GM23248 (cell line): ENCODE results near the gene ZBTB7C. TPM values are rescaled to one million over a fixed set of nuclear protein-coding genes. Genes with fewer than 3 reads are reported as not detected.

Experiments used
- DNase-seq: peaks from one replicate; pipeline ENCODE4 v3.0.0-alpha.2; 2015
- H2AFZ ChIP-seq: fragments of 200-600 bp; sonication (generic); 2 replicates; pipeline ENCODE4 v1.6.1; 2016; ENCODE audit warnings: antibody characterized with exemption
- H3F3A ChIP-seq: fragments of 200-600 bp; sonication (generic); 2 replicates; pipeline ENCODE4 v1.6.1; 2016; ENCODE audit warnings: mild to moderate bottlenecking, antibody characterized with exemption, mixed run types; ENCODE audit not compliant: insufficient read depth
- H3K27ac ChIP-seq: fragments of 200-600 bp; sonication (generic); 2 replicates; pipeline ENCODE4 v1.5.1; 2016; ENCODE audit warnings: mild to moderate bottlenecking
- H3K27me3 ChIP-seq: fragments of 200-600 bp; sonication (generic); replicated peaks from 2 replicates; pipeline ENCODE4 v1.6.1; 2016; ENCODE audit warnings: mild to moderate bottlenecking; ENCODE audit not compliant: insufficient read depth
- H3K36me3 ChIP-seq: fragments of 200-600 bp; sonication (generic); 2 replicates; pipeline ENCODE4 v1.6.1; 2016; ENCODE audit warnings: low read depth, mild to moderate bottlenecking
- H3K4me1 ChIP-seq: fragments of 200-600 bp; sonication (generic); 2 replicates; pipeline ENCODE4 v1.6.1; 2016; ENCODE audit warnings: mild to moderate bottlenecking; ENCODE audit not compliant: insufficient read depth
- H3K4me2 ChIP-seq: fragments of 200-600 bp; sonication (generic); one replicate; pipeline ENCODE4 v1.6.1; 2016; ENCODE audit warnings: mild to moderate bottlenecking; ENCODE audit not compliant: unreplicated experiment
- H3K4me3 ChIP-seq: fragments of 200-600 bp; sonication (generic); 2 replicates; pipeline ENCODE4 v1.5.1; 2016; ENCODE audit warnings: mild to moderate bottlenecking
- H3K79me2 ChIP-seq: fragments of 200-600 bp; sonication (generic); 2 replicates; pipeline ENCODE4 v1.6.1; 2016; ENCODE audit warnings: mild to moderate bottlenecking; ENCODE audit not compliant: insufficient read depth
- H3K9ac ChIP-seq: fragments of 200-600 bp; sonication (generic); 2 replicates; pipeline ENCODE4 v1.6.1; 2016; ENCODE audit warnings: mild to moderate bottlenecking
- H3K9me2 ChIP-seq: fragments of 200-600 bp; sonication (generic); 2 replicates; pipeline ENCODE4 v1.6.1; 2016; ENCODE audit warnings: mixed run types, mild to moderate bottlenecking, moderate library complexity; ENCODE audit not compliant: insufficient read depth
- H3K9me3 ChIP-seq: fragments of 200-600 bp; sonication (generic); one replicate; pipeline ENCODE4 v1.6.1; 2017; ENCODE audit warnings: low read depth
- H4K20me1 ChIP-seq: fragments of 200-600 bp; sonication (generic); 2 replicates; pipeline ENCODE4 v1.6.0; 2016; ENCODE audit not compliant: insufficient read depth
- EZH2 ChIP-seq: fragments of 200-600 bp; sonication (generic); IDR thresholded peaks from 2 replicates; pipeline ENCODE4 v1.6.1; 2018; ENCODE audit warnings: antibody characterized with exemption, mild to moderate bottlenecking; ENCODE audit not compliant: insufficient read depth, poor library complexity, severe bottlenecking
- EZH2phosphoT487 ChIP-seq: fragments of 200-600 bp; sonication (generic); IDR thresholded peaks from 2 replicates; pipeline ENCODE4 v1.6.1; 2018; ENCODE audit warnings: antibody characterized with exemption, moderate library complexity, mild to moderate bottlenecking, low read depth; ENCODE audit not compliant: insufficient read depth
- WGBS, 2 experiments: methylation state at CpG; one replicate each; pipeline ENCODE4 v1.1.6; 2015 to 2017; ENCODE audit warnings: low lambda C conversion rate in 2 of 2, low coverage in 1 of 2; ENCODE audit errors: missing lambda C conversion rate in 2 of 2; 5-methylcytosine and 5-hydroxymethylcytosine counted together
- in situ Hi-C: fragments of 300-500 bp; cut with MboI; formaldehyde crosslinking; loops from 2 replicates; pipeline ENCODE4 v1.15.0; 2020
- polyA plus RNA-seq: library from polyadenylated mRNA; unstranded; fragments of >200 nt; fragmentation: Nextera tagmentation; extraction: Ambion mirVana; gene quantifications from 2 replicates; pipeline ENCODE4 v1.2.1, GENCODE V29; 2016
- total RNA-seq: library from RNA; depleted of rRNA; stranded (reverse); fragments of >200 nt; shearing (Covaris generic); gene quantifications from 2 replicates; pipeline ENCODE4 v1.2.3, GENCODE V29; 2014

Gene ZBTB7C
- total and polyA plus RNA-seq, 2 experiments from 2014 or later: not detected

DNA sequence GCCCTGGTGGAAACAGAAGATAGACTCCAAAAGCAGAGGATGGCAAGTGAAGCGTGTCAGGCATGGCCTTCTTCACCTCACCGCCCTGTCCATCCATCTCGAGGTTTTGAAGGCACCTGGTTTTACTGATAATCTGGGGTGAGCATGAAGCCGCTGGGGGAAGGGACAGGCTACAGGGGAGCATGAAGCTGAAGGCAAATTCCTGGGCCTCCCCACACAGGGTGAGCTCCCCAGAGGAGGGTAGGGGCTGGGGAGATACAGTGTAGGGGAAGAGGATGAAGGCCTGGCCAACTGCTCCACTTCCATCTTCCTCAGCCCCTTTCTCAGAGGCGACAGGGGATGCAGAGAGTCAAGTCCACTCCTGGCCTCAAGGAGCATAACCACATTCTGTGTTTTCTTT is 250.5 kb downstream of the ZBTB7C start:
- Histone ChIP-seq H3K4me1 (peaks cover 7% of the 10 kb centered on the region), H3K9me2 (no peaks in the 10 kb centered on the region), H2AFZ (no peak overlapping the region), H3K36me3 (no peaks in the 10 kb centered on the region), H3K9me3 (no peaks in the 10 kb centered on the region), H4K20me1 (no peaks in the 10 kb centered on the region), H3K27ac (no peak overlapping the region), H3K4me2 (no peak overlapping the region), H3K9ac (no peak overlapping the region), H3K79me2 (no peaks in the 10 kb centered on the region), H3K27me3 (no peaks in the 10 kb centered on the region), H3K4me3 (no peak overlapping the region), H3F3A (peaks cover 6% of the 10 kb centered on the region)
- no peak for DNase-seq
- TF ChIP-seq EZH2phosphoT487 (no peak), EZH2 (no peak)
- WGBS, 2 experiments: 64 to 74% methylated on average over 5 of the region's 5 CpGs
- in situ Hi-C loops: no loop called here

- Histone ChIP-seq H3K27ac (no peak overlapping the region), H3K9me2 (no peaks in the 10 kb centered on the region), H2AFZ (no peak overlapping the region), H4K20me1 (no peaks in the 10 kb centered on the region), H3K27me3 (no peaks in the 10 kb centered on the region), H3K4me1 (peaks cover 15% of the 10 kb centered on the region), H3K4me2 (no peak overlapping the region), H3K9ac (no peak overlapping the region), H3K9me3 (no peaks in the 10 kb centered on the region), H3K36me3 (no peaks in the 10 kb centered on the region), H3K79me2 (no peaks in the 10 kb centered on the region), H3K4me3 (no peak overlapping the region), H3F3A (peaks cover 12% of the 10 kb centered on the region)
- 67 to 71% methylated on average over 4 of the region's 4 CpGs for WGBS, 2 experiments
- in situ Hi-C loops: no loop called here
- no peak for DNase-seq
- TF ChIP-seq EZH2: no peak
- no peak for TF ChIP-seq EZH2phosphoT487
These were observed 251.2 kb downstream of the ZBTB7C start for GRCh38 chr18:48157956-48158355.

DNA sequence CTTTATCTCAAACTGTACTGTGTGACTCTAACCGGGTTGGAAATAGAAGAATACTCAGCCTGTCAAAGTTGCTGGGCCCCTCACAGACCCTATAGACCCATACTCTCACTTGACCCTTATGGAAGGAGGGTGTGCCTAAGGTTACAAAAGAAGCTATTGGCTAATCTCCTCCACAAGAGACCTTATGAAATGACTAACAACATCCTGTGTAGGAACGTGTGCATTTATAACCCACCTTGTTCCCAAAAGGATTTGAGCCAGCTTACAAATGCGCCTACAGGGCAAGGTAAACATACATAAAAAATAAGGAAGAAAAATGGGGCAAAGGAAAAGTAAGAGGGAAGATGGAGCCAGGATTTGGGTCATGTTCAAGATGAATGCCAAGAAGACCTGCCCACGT is 253.3 kb downstream of the ZBTB7C start:
- no peaks in the 10 kb centered on the region for H3K27me3 ChIP-seq
- DNase-seq: no peak
- H3K4me3 ChIP-seq: no peak overlapping the region
- H3K27ac ChIP-seq: no peak overlapping the region
- no peak overlapping the region for H2AFZ ChIP-seq
- H3K9ac ChIP-seq: no peak overlapping the region
- H3K4me2 ChIP-seq: no peak overlapping the region
- in situ Hi-C loops: no loop called here
- no peaks in the 10 kb centered on the region for H3K9me2 ChIP-seq
- peaks cover 7% of the 10 kb centered on the region; the same call in 1 of the 2 replicates for H3F3A ChIP-seq
- H3K9me3 ChIP-seq: no peaks in the 10 kb centered on the region
- H4K20me1 ChIP-seq: no peaks in the 10 kb centered on the region
- TF ChIP-seq EZH2: no peak
- TF ChIP-seq EZH2phosphoT487: no peak
- 90 to 92% methylated on average over 4 of the region's 4 CpGs for WGBS, 2 experiments
- H3K4me1 ChIP-seq: peaks cover 16% of the 10 kb centered on the region
- H3K79me2 ChIP-seq: no peaks in the 10 kb centered on the region
- H3K36me3 ChIP-seq: no peaks in the 10 kb centered on the region

DNA sequence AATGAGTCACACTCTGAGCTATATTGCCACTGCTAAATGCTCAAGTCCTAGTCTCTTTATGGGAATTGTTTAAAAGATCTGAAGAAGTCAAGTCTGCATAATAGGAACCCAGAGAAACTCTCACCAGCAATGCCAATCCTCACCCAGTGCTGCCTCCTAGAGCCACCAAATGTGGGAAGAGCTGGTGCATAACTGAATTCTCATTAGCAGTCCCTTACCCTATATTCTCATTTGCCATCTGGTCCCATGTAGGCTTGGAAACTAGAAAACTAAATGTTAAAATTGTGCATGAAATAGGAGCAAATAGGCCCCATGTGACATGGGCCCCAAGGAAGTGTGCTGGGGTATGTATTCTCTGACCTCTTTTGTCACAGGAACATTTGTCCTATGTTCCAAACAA is 254.4 kb downstream of the ZBTB7C start:
- Histone ChIP-seq H3K9me3 (no peaks in the 10 kb centered on the region), H3K36me3 (no peaks in the 10 kb centered on the region), H3K4me1 (peaks cover 13% of the 10 kb centered on the region), H4K20me1 (no peaks in the 10 kb centered on the region), H3K27me3 (no peaks in the 10 kb centered on the region), H3K79me2 (no peaks in the 10 kb centered on the region), H3K4me2 (no peak overlapping the region), H2AFZ (no peak overlapping the region), H3K9ac (no peak overlapping the region), H3F3A (peaks cover 7% of the 10 kb centered on the region; the same call in 1 of the 2 replicates), H3K9me2 (no peaks in the 10 kb centered on the region), H3K4me3 (no peak overlapping the region), H3K27ac (no peak overlapping the region)
- no peak for DNase-seq
- in situ Hi-C loops: no loop called here
- TF ChIP-seq EZH2 (no peak), EZH2phosphoT487 (no peak)
